T-helper 1 cell treated with Interleukin-12 subunit alpha and Interleukin-12 subunit beta and Interleukin-4 antibody, amounts not matched to agents 30 μg/mL and 1 μg/mL, for 36 hours (primary cell): ENCODE measurements around the gene JPT1.

Experiments used
- H3K27ac Mint-ChIP-seq: one replicate; pipeline ENCODE4 v1.8.0; 2021; ENCODE audit warnings: mild to moderate bottlenecking, mixed read lengths
- H3K27me3 Mint-ChIP-seq: one replicate; pipeline ENCODE4 v1.8.0; 2021; ENCODE audit warnings: low read depth, mixed read lengths
- H3K36me3 Mint-ChIP-seq: one replicate; pipeline ENCODE4 v1.8.0; 2021; ENCODE audit warnings: low read depth, mixed read lengths
- H3K4me1 Mint-ChIP-seq: one replicate; pipeline ENCODE4 v1.8.0; 2021; ENCODE audit warnings: low read depth, mixed read lengths
- H3K4me3 Mint-ChIP-seq: one replicate; pipeline ENCODE4 v1.8.0; 2021; ENCODE audit warnings: mild to moderate bottlenecking, moderate library complexity, mixed read lengths
- H3K9me3 Mint-ChIP-seq: one replicate; pipeline ENCODE4 v1.8.0; 2021; ENCODE audit warnings: mixed read lengths

The JPT1 gene

GRCh38 chr17:75091855-75092327 is 62.4 kb downstream of the JPT1 start:
- no peaks in the 10 kb centered on the region for H3K9me3 Mint-ChIP-seq
- no peak overlapping the region for H3K4me3 Mint-ChIP-seq
- H3K27me3 Mint-ChIP-seq = no peaks in the 10 kb centered on the region
- no peaks in the 10 kb centered on the region for H3K36me3 Mint-ChIP-seq
- no peak overlapping the region for H3K27ac Mint-ChIP-seq
- H3K4me1 Mint-ChIP-seq = peaks cover 24% of the 10 kb centered on the region

- no peaks in the 10 kb centered on the region for H3K9me3 Mint-ChIP-seq
- no peak overlapping the region for H3K27ac Mint-ChIP-seq
- no peak overlapping the region for H3K4me3 Mint-ChIP-seq
- no peaks in the 10 kb centered on the region for H3K36me3 Mint-ChIP-seq
- no peaks in the 10 kb centered on the region for H3K27me3 Mint-ChIP-seq
- peaks cover 29% of the 10 kb centered on the region for H3K4me1 Mint-ChIP-seq
These were observed 63.1 kb downstream of the JPT1 start for GRCh38 chr17:75090871-75091854.

- Mint-ChIP-seq H3K27ac (peak overlapping the region; percentile 73), H3K4me1 (peaks cover 31% of the 10 kb centered on the region), H3K36me3 (no peaks in the 10 kb centered on the region)
These were observed 65.6 kb downstream of the JPT1 start for GRCh38 chr17:75088465-75089417.

GRCh38 chr17:75087558-75088453 is 66.5 kb downstream of the JPT1 start, which contains the start of gene SLC16A5:
Gene SLC16A5 (plus strand): TSS chr17:75087954. CDS start chr17:75093637, 5,683 bp downstream.
- H3K36me3 Mint-ChIP-seq = no peaks in the 10 kb centered on the region
- no peaks in the 10 kb centered on the region for H3K9me3 Mint-ChIP-seq
- peaks cover 31% of the 10 kb centered on the region for H3K4me1 Mint-ChIP-seq
- H3K4me3 Mint-ChIP-seq = peak within 1 kb of the TSS; percentile 75
- H3K27me3 Mint-ChIP-seq = no peaks in the 10 kb centered on the region
- H3K27ac Mint-ChIP-seq = peak within 1 kb of the TSS; percentile 73

More at GRCh38 chr17:75088465-75089417, 65.6 kb downstream of the JPT1 start:
- Mint-ChIP-seq H3K9me3 (no peaks in the 10 kb centered on the region), H3K4me3 (peak overlapping the region; percentile 49), H3K27me3 (no peaks in the 10 kb centered on the region)

- Mint-ChIP-seq H3K36me3 (no peaks in the 10 kb centered on the region), H3K9me3 (no peaks in the 10 kb centered on the region), H3K4me3 (peak overlapping the region; percentile 69), H3K4me1 (peaks cover 31% of the 10 kb centered on the region), H3K27ac (peak overlapping the region; percentile 53), H3K27me3 (no peaks in the 10 kb centered on the region)
These were observed 67.1 kb downstream of the JPT1 start for GRCh38 chr17:75087182-75087557.

GRCh38 chr17:75086496-75087181 is 67.7 kb downstream of the JPT1 start:
- H3K27me3 Mint-ChIP-seq = no peaks in the 10 kb centered on the region
- no peaks in the 10 kb centered on the region for H3K9me3 Mint-ChIP-seq
- H3K4me1 Mint-ChIP-seq = peaks cover 28% of the 10 kb centered on the region

More at GRCh38 chr17:75086496-75087181, 67.7 kb downstream of the JPT1 start:
- Mint-ChIP-seq H3K36me3 (no peaks in the 10 kb centered on the region), H3K27ac (peak overlapping the region; percentile 66), H3K4me3 (peak overlapping the region; percentile 45)
